GM18870 (cell line): ENCODE results near the gene CYSLTR1.
A peak's percentile ranks its signal among the peaks of the same experiment; 100 is the strongest.
"Not testable (repeated sequence)": the region's sequence is repeated elsewhere in the genome, so short reads cannot be mapped to it uniquely, and the experiment has no call there.

Experiments used
- ATAC-seq: cut with Tn5 transposase; IDR thresholded peaks from one replicate; pipeline ENCODE4 v1.9.1; 2021; ENCODE audit warnings: moderate library complexity; ENCODE audit not compliant: unreplicated experiment

The CYSLTR1 gene

GRCh38 chrX:78327370-78328086 is at the start of gene CYSLTR1:
CYSLTR1 (minus strand) TSS chrX:78327611; CDS start chrX:78273746, 53,865 bp downstream.
- ATAC-seq, result peak; percentile 44

DNA sequence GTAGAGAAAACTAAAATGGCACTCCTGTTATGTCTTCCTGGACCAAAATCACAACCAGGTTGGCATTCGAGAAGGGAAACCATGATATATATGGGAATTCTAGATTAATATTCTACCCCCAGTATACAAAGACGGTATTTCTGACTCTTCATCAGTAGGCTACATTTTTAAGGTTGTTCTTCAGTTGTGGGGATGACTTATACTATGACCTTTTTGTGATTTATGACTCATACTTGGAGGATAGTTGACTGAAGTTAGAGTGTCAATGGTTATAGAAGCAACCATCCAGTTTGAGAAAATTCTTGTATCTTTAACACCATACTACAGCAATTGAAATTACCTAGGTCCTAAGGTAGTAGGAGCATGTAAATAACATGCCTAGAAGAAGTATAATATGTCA is 49.8 kb upstream of the CYSLTR1 start:
- ATAC-seq, result no peak

- no peak for ATAC-seq
Observed at GRCh38 chrX:78375894-78376293, 48.5 kb upstream of the CYSLTR1 start.

DNA sequence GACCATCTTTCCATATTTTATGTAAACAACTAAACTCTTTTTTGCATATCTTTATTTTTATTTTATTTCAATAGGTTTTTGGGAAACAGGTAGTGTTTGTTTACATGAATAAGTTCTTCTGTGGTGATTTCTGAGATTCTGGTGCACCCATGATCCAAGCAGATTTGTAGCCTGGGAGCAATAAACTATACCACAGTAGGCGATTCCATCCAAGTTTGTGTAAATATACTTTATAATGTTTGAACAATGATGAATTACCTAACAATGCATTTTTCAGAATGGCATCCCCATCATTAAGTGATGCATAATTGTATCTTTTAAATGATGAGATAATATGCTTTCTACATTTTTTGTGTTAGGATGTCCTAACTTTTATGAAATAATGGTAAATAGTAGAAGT is 39.2 kb upstream of the CYSLTR1 start:
- no peak for ATAC-seq

- no peak for ATAC-seq
Observed at GRCh38 chrX:78357342-78358055, 30.1 kb upstream of the CYSLTR1 start.

DNA sequence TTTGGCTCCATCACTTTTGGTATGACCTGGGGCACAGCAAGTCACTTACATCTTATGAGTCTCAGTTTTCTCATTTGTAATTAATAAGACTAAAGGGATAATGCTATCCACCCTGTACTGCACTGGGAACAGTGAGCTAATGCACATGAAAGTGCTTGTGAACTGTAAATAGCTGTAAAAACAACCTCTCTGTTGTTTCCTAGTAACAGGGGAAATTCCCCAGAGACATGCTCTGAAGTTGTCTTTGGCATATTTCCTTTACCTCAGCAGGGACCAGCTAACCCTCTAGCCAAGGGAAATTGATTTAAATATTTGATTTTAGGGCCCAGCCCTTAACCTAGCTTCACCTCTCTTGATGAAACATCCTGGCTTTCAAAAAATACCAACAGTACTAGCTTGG is 6.1 kb upstream of the CYSLTR1 start:
- ATAC-seq, result peak; percentile 62

- no peak for ATAC-seq
Observed at GRCh38 chrX:78331708-78332107, 4.3 kb upstream of the CYSLTR1 start.

DNA sequence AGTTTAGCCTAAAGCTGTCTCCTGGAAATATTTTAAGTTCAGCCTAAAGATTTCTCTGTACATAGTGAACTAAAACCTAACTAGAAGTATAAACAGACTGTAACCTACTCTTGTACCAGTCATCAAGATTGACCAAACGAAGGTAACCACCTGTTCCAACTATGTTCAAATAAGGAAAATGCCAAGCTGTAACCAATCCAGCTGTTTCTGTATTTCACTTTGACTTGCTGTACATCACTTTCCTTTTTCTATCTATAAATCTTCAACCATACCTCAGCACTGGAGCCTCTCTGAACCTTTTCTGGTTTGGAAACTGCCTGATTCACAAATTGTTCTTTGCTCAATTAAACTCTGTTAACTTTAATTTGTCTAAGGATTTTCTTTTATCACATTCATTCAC is 3.1 kb upstream of the CYSLTR1 start:
- peak; percentile 57 for ATAC-seq

GRCh38 chrX:78330068-78330467 is 2.7 kb upstream of the CYSLTR1 start:
- no peak for ATAC-seq

DNA sequence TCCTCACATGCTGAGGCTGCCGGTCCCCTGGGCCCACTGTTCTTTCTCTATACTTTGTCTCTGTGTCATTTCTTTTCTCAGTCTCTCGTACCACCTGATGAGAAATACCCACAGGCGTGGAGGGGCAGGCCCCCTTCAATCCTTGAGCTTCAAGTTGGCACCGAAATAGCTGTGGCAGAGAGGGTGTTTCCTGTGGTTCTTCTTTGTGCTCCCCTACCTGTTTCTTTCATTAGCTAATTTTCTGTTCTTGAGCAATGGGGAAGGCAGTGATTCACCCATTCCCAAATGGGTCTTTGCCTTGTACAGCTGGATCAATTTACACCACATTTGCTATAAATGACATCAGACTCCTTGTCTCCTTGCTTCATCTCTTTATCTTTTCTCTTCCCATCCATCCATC is 2.1 kb upstream of the CYSLTR1 start:
- ATAC-seq, result no peak

- ATAC-seq, result no peak
Observed at GRCh38 chrX:78326401-78326800, 1.0 kb downstream of the CYSLTR1 start.

- no peak for ATAC-seq
Observed at GRCh38 chrX:78322863-78323262, 4.5 kb downstream of the CYSLTR1 start.

GRCh38 chrX:78321809-78322208 is 5.6 kb downstream of the CYSLTR1 start:
- ATAC-seq, result peak; percentile 90

DNA sequence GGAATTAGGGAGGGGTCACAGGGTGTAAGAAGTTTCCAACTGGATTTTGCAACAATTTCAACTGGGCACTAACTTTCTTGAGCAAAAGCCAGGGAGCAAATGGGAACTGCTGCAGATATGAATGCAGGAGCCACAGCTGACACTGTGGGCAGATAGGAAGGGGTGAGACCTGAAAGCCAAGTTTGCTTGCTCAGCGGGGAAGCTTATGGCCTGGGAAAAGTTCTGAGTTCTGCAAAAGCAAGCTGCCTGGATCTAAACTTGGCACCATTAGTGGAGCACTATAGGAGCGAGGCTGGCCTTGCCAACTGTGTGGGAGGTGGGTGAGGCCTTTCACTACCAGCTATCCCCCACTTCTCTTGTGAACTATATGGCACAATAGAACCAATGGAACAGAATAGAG is 11.1 kb downstream of the CYSLTR1 start:
- ATAC-seq, result no peak

GRCh38 chrX:78315745-78316144 is 11.7 kb downstream of the CYSLTR1 start:
- ATAC-seq, result no peak

DNA sequence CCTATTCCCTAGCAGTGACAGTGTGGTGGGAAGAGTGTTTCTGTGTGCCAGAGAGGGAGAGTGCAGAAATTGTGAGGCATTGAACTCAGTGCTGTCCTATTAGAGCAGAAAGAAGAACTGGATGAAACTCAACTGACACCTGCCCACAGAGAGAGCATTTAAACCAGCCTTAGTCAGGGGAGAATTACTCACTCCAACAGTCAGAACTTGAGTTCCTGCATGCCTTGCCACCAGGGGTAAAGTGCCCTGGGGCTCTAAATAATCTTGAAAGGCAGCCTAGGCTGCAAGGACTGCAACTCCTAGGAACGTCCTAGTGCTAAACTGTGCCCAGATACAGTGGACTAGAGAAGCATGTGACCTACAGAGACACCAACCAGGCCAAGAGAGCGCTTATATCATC is 12.8 kb downstream of the CYSLTR1 start:
- peak; percentile 74 for ATAC-seq

DNA sequence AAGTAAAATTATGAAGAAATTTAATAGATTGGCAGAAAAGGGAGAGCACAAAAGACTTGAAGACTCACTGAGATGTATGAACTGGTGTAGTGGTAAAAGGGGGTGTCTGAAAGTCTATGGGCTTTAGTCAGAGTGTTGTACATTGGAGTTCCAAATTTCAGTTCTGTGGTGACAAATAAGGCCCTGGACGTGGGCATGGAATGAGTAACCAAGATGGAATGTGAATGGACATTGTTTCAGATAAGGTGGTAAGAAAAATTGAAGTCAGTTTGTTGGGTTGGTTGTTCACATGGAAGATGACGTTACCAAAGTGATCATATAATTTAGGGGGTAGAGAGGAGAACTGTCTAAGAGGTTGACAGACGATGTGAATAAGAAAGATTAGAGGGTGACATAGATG is 13.9 kb downstream of the CYSLTR1 start:
- ATAC-seq, result no peak

DNA sequence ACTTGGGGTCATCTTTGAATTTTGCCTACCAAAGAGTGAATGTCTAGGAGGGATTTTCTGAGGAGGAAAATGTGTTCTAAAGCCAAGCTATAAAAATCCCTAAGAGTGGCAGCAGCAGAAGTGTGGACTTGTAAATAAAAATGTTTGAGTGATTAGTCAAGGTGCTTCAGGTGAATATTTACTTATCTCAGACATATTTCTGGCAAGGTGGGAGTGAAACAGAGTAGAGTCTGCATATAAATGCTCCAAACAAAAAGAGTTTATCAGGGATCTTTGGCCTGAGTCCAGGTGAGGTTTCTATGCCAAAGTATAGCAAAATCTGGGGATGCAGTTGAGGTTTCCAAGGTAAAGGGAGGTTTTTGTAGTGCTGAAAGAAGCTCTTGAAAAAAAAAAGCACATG is 19.7 kb downstream of the CYSLTR1 start:
- ATAC-seq, result no peak

- ATAC-seq, result no peak
Observed at GRCh38 chrX:78303086-78303485, 24.3 kb downstream of the CYSLTR1 start.

- ATAC-seq, result not testable (repeated sequence)
Observed at GRCh38 chrX:78300933-78301332, 26.5 kb downstream of the CYSLTR1 start.

GRCh38 chrX:78283511-78283910 is 43.9 kb downstream of the CYSLTR1 start:
- ATAC-seq, result no peak

DNA sequence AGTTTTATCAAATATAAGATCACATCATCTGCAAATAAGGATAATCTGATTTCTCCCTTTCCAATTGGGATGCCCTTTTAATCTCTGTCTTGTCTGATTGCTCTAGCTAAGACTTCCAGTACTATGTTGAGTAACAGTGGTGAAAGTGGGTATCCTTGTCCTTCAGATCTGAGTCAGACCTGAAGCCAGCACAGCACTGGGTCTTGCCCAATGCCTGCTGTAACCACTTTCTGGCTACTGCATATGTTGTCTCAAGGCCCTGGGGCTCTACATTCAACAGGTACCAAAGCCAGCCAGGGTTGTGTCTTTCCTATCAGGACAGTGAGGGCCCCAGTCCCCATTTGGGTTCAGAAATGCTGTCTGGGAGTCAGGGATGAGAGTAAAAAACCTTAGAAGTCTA is 90.3 kb downstream of the CYSLTR1 start:
- ATAC-seq, result no peak

DNA sequence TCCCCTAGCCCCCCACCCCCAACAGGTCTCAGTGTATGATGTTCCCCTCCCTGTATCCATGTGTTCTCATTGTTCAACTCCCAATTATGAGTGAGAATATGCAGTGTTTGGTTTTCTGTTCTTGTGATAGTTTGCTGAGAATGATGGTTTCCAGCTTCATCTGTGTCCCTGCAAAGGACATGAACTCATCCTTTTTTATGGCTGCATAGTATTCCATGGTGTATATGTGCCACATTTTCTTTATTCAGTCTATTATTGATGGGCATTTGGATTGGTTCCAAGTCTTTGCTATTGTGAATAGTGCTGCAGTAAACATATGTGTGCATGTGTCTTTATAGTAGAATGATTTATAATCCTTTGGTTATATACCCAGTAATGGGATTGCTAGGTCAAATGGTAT is 101.4 kb downstream of the CYSLTR1 start:
- not testable (repeated sequence) for ATAC-seq
